Fibroblast of lung (primary cell): Measurements from ENCODE around the gene ANGEL2.

ENCODE experiments used
- EZH2 ChIP-seq: IDR thresholded peaks from 2 replicates; pipeline ENCODE4 v1.5.1; 2012; ENCODE audit warnings: low read length, control low read depth, mild to moderate bottlenecking; ENCODE audit errors: missing control alignments
- TF ChIP-seq, protein P1 (sequence below), 2 donors: IDR thresholded peaks in 1 of 2; conservative IDR thresholded peaks in 1 of 2; 1 replicate in 1 of 2; 2 replicates in 1 of 2; pipeline ENCODE4 v1.5.1; 2011 to 2012; ENCODE audit warnings: low read length in 2 of 2, control low read depth in 1 of 2, inconsistent platforms in 1 of 2, low read depth in 1 of 2, mild to moderate bottlenecking in 1 of 2

DNA sequence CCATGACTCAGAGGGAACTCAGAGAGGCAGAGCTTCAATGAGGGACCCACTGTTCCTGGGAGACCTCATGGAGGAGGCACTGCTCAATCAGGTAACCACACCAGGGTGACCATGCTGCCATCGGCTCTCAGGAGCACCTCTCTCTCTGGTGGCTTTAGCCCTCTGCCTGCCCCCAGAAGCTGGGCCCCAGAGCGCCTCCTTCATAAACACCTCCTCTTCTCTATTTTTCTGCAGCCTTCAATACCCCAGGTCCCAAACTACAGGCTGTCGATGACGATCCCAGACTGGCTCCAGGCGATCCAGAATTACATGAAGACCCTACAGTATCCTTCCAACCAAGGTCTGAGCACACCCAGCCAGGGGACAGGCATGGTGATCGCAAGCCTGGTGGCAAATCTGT lies 54.7 kb downstream of the ANGEL2 start:
- TF ChIP-seq, protein P1, sequence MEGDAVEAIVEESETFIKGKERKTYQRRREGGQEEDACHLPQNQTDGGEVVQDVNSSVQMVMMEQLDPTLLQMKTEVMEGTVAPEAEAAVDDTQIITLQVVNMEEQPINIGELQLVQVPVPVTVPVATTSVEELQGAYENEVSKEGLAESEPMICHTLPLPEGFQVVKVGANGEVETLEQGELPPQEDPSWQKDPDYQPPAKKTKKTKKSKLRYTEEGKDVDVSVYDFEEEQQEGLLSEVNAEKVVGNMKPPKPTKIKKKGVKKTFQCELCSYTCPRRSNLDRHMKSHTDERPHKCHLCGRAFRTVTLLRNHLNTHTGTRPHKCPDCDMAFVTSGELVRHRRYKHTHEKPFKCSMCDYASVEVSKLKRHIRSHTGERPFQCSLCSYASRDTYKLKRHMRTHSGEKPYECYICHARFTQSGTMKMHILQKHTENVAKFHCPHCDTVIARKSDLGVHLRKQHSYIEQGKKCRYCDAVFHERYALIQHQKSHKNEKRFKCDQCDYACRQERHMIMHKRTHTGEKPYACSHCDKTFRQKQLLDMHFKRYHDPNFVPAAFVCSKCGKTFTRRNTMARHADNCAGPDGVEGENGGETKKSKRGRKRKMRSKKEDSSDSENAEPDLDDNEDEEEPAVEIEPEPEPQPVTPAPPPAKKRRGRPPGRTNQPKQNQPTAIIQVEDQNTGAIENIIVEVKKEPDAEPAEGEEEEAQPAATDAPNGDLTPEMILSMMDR (conservative IDR thresholded peaks at IDR 0.05 in 1 of 2, IDR thresholded peaks at IDR 0.05 in 1 of 2; ENCODE audit: low read depth in 1 of 2, low read length in 2 of 2): no peak
- TF ChIP-seq EZH2: no peak
